ENCODE results near the gene TXN2.

DNA sequence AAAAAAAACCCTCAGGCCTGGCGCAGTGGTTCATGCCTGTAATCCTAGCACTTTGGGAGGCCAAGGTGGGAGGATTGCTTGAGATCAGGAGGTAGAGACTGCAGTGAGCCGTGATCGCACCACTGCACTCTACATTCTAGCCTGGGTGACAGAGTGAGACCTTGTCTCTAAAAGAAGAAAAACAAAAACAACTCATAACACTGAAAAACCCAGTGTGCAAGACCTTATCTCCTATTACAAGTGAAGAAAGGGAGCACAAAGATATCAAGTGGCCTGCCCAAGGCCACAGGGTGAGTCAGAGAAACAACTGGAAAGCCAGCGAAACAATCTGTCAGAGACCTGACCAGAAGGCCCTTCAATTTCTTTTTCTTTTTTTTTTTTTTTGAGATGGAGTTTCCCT is 2.5 kb downstream of the TXN2 start:
- TF ChIP-seq SPI1 (IDR thresholded peaks at IDR 0.05; ENCODE audit: borderline replicate concordance, low read depth) (no peak), POLR2AphosphoS5 (IDR thresholded peaks at IDR 0.05; ENCODE audit: low read depth) (no peak)
- TF ChIP-seq, protein P1, sequence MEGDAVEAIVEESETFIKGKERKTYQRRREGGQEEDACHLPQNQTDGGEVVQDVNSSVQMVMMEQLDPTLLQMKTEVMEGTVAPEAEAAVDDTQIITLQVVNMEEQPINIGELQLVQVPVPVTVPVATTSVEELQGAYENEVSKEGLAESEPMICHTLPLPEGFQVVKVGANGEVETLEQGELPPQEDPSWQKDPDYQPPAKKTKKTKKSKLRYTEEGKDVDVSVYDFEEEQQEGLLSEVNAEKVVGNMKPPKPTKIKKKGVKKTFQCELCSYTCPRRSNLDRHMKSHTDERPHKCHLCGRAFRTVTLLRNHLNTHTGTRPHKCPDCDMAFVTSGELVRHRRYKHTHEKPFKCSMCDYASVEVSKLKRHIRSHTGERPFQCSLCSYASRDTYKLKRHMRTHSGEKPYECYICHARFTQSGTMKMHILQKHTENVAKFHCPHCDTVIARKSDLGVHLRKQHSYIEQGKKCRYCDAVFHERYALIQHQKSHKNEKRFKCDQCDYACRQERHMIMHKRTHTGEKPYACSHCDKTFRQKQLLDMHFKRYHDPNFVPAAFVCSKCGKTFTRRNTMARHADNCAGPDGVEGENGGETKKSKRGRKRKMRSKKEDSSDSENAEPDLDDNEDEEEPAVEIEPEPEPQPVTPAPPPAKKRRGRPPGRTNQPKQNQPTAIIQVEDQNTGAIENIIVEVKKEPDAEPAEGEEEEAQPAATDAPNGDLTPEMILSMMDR (IDR thresholded peaks at IDR 0.05; ENCODE audit: insufficient read depth, low read length) = no peak

All from HL-60 (cell line).